IMR-90 (cell line): Measurements from ENCODE around the gene MPP7. TPM values are rescaled to one million over a fixed set of nuclear protein-coding genes. Genes with fewer than 3 reads are reported as not detected.
A peak's percentile ranks its signal among the peaks of the same experiment; 100 is the strongest.

Experiments used
- ATAC-seq: fragments of 200-7000 bp; cut with Tn5 transposase; 2 replicates; pipeline ENCODE4 v1.9.1; 2020; ENCODE audit warnings: low read depth, mild to moderate bottlenecking, moderate library complexity
- BruUV-seq: library from RNA; stranded (reverse); fragments of 400-500 nt; replicated peaks from 2 replicates; lab custom pipeline; 2021; lab: Mats Ljungman, UMichigan
- CTCF ChIA-PET: fragments of 300-600 bp; formaldehyde crosslinking; extraction: SDS; loops from one replicate; lab custom pipeline; 2021; ENCODE audit warnings: antibody characterized with exemption; lab: Yijun Ruan, JAX
- POLR2A ChIA-PET: fragments of 300-600 bp; sonication (Branson Sonifier 250); formaldehyde crosslinking; loops from one replicate; lab custom pipeline; 2022; ENCODE audit warnings: antibody characterized with exemption; ENCODE audit not compliant: unreplicated experiment; lab: Charles Lee
- DNase-seq: peaks from one replicate; pipeline ENCODE4 v3.0.0; 2013
- H2AFZ ChIP-seq: replicated peaks from 2 replicates; pipeline ENCODE3; 2013; ENCODE audit warnings: low read length, mild to moderate bottlenecking; ENCODE audit not compliant: poor library complexity
- H2AK5ac ChIP-seq: 2 replicates; pipeline ENCODE4 v1.6.1; 2013; ENCODE audit warnings: low read depth, low read length, inconsistent platforms
- H2AK9ac ChIP-seq: replicated peaks from 2 replicates; pipeline ENCODE3; 2013; ENCODE audit warnings: mild to moderate bottlenecking, low read depth, low read length, moderate library complexity; ENCODE audit not compliant: poor library complexity
- H2BK120ac ChIP-seq: 2 replicates; pipeline ENCODE4 v1.6.1; 2013; ENCODE audit warnings: low read depth, low read length, inconsistent platforms
- H2BK15ac ChIP-seq: 3 replicates; pipeline ENCODE4 v1.6.1; 2013; ENCODE audit warnings: low read depth, low read length, inconsistent platforms
- H2BK20ac ChIP-seq: 2 replicates; pipeline ENCODE4 v1.6.1; 2013; ENCODE audit warnings: low read depth, mild to moderate bottlenecking, inconsistent platforms, low read length, moderate library complexity
- H2BK5ac ChIP-seq: 2 replicates; pipeline ENCODE4 v1.6.1; 2013; ENCODE audit warnings: mild to moderate bottlenecking, low read depth, low read length, inconsistent platforms; ENCODE audit not compliant: poor library complexity, severe bottlenecking
- H3K14ac ChIP-seq: replicated peaks from 2 replicates; pipeline ENCODE4 v1.6.1; 2013; ENCODE audit warnings: low read depth, low read length, inconsistent platforms
- H3K18ac ChIP-seq: 2 replicates; pipeline ENCODE4 v1.6.1; 2013; ENCODE audit warnings: low read depth, low read length, control low read depth
- H3K23ac ChIP-seq: 2 replicates; pipeline ENCODE4 v1.6.1; 2013; ENCODE audit warnings: low read depth, low read length, inconsistent platforms
- H3K27ac ChIP-seq: 2 replicates; pipeline ENCODE4 v1.5.1; 2013; ENCODE audit warnings: mild to moderate bottlenecking, control low read depth, low read length; ENCODE audit not compliant: insufficient read depth
- H3K27me3 ChIP-seq: 2 replicates; pipeline ENCODE4 v1.6.1; 2013; ENCODE audit warnings: low read length; ENCODE audit not compliant: control insufficient read depth, insufficient read depth
- H3K36me3 ChIP-seq: 2 replicates; pipeline ENCODE4 v1.6.1; 2013; ENCODE audit warnings: low read length, mixed read lengths; ENCODE audit not compliant: control insufficient read depth, insufficient read depth
- H3K4ac ChIP-seq: 2 replicates; pipeline ENCODE4 v1.6.1; 2013; ENCODE audit warnings: low read depth, low read length, inconsistent platforms
- H3K4me1 ChIP-seq: 2 replicates; pipeline ENCODE4 v1.6.1; 2013; ENCODE audit warnings: low read length, mixed read lengths; ENCODE audit not compliant: control insufficient read depth, insufficient read depth
- H3K4me2 ChIP-seq: 2 replicates; pipeline ENCODE4 v1.6.1; 2013; ENCODE audit warnings: low read depth, mild to moderate bottlenecking, control low read depth, low read length, moderate library complexity
- H3K4me3 ChIP-seq: 2 replicates; pipeline ENCODE4 v1.5.1; 2013; ENCODE audit warnings: low read depth, mild to moderate bottlenecking, control low read depth, low read length, moderate library complexity; ENCODE audit not compliant: insufficient read depth
- H3K56ac ChIP-seq: 2 replicates; pipeline ENCODE4 v1.6.1; 2013; ENCODE audit warnings: low read length, inconsistent platforms; ENCODE audit not compliant: insufficient read depth; ENCODE audit errors: extremely low read depth
- H3K79me1 ChIP-seq, 2 experiments: 2 replicates each; pipeline ENCODE4 v1.6.1; 2013; ENCODE audit warnings: low read length in 2 of 2, inconsistent platforms in 1 of 2, low read depth in 1 of 2
- H3K9ac ChIP-seq: 2 replicates; pipeline ENCODE4 v1.6.1; 2013; ENCODE audit warnings: low read depth, low read length, control low read depth
- H3K9me1 ChIP-seq: 2 replicates; pipeline ENCODE4 v1.6.1; 2013; ENCODE audit warnings: low read length, inconsistent platforms; ENCODE audit not compliant: insufficient read depth
- H3K9me3 ChIP-seq: 2 replicates; pipeline ENCODE4 v1.6.1; 2013; ENCODE audit warnings: low read length; ENCODE audit not compliant: control insufficient read depth, insufficient read depth
- H4K20me1 ChIP-seq: 2 replicates; pipeline ENCODE4 v1.6.1; 2013; ENCODE audit warnings: low read length, inconsistent platforms; ENCODE audit not compliant: insufficient read depth
- H4K5ac ChIP-seq: 2 replicates; pipeline ENCODE4 v1.6.1; 2013; ENCODE audit warnings: mild to moderate bottlenecking, low read depth, low read length, control low read depth
- H4K8ac ChIP-seq, 2 experiments: 2 replicates each; pipeline ENCODE4 v1.6.1; 2013; ENCODE audit warnings: low read depth in 2 of 2, low read length in 2 of 2, control low read depth in 1 of 2, inconsistent platforms in 1 of 2
- H4K91ac ChIP-seq: 2 replicates; pipeline ENCODE4 v1.6.1; 2013; ENCODE audit warnings: low read depth, low read length, inconsistent platforms; ENCODE audit not compliant: insufficient read depth
- BHLHE40 ChIP-seq: fragments of 150-350 bp; IDR thresholded peaks from 2 replicates; pipeline ENCODE4 v1.6.1; 2016; ENCODE audit warnings: mild to moderate bottlenecking, low read depth, low read length
- CEBPB ChIP-seq: IDR thresholded peaks from 2 replicates; pipeline ENCODE4 v1.6.1; 2012; ENCODE audit warnings: low read depth, low read length, improper control_type of control experiment
- MAFK ChIP-seq: IDR thresholded peaks from 2 replicates; pipeline ENCODE4 v1.6.1; 2012; ENCODE audit warnings: low read depth, low read length, improper control_type of control experiment
- MXI1 ChIP-seq: IDR thresholded peaks from 2 replicates; pipeline ENCODE4 v1.6.1; 2012; ENCODE audit warnings: low read depth, mild to moderate bottlenecking, low read length, moderate library complexity, borderline replicate concordance
- NFE2L2 ChIP-seq: fragments of 150-350 bp; IDR thresholded peaks from 2 replicates; pipeline ENCODE4 v1.6.1; 2016; ENCODE audit warnings: low read depth, mild to moderate bottlenecking, low read length
- RAD21 ChIP-seq: IDR thresholded peaks from 2 replicates; pipeline ENCODE4 v1.6.1; 2012; ENCODE audit warnings: low read length, improper control_type of control experiment
- RFX5 ChIP-seq: IDR thresholded peaks from 2 replicates; pipeline ENCODE4 v1.8.0; 2012; ENCODE audit warnings: low read depth, mild to moderate bottlenecking, low read length, moderate library complexity
- SMC3 ChIP-seq: fragments of 150-350 bp; IDR thresholded peaks from 2 replicates; pipeline ENCODE4 v1.6.1; 2016; ENCODE audit warnings: low read depth, mild to moderate bottlenecking, antibody characterized with exemption, low read length, moderate library complexity
- WGBS, 2 experiments: methylation state at CpG; one replicate each; pipeline versions ENCODE4 v1.1.5 to v1.1.7; 2013; ENCODE audit warnings: missing lambda C conversion rate in 2 of 2; ENCODE audit not compliant: insufficient read length in 1 of 2; ENCODE audit errors: extremely low coverage in 2 of 2; 5-methylcytosine and 5-hydroxymethylcytosine counted together
- dilution Hi-C: fragments of 300-500 bp; cut with HindIII; formaldehyde crosslinking; loops from one replicate; pipeline ENCODE4 v1.14.3; 2018; ENCODE audit warnings: low sequenced_read_pairs; ENCODE audit not compliant: unreplicated experiment
- in situ Hi-C: fragments of 300-500 bp; cut with MboI; formaldehyde crosslinking; loops from 3 replicates; pipeline ENCODE4 v1.14.3; 2019; ENCODE audit warnings: low sequenced_read_pairs, inconsistent platforms, mixed read lengths
- intact Hi-C: fragments of 100-400 bp; cut with micrococcal nuclease; formaldehyde crosslinking; loops from 2 replicates; pipeline ENCODE4 v1.10.0; 2022
- polyA plus RNA-seq, 3 experiments: library from polyadenylated mRNA; depleted of rRNA; stranded (reverse); fragments of >200 nt; gene quantifications; 2 replicates each; pipeline ENCODE4 v1.2.3, GENCODE V29; 2012; ENCODE audit warnings: low replicate concordance in 1 of 3
- total RNA-seq: library from RNA; depleted of rRNA; stranded (reverse); fragments of >200 nt; gene quantifications from 2 replicates; pipeline ENCODE4 v1.2.3, GENCODE V29; 2012
- TF ChIP-seq, protein P1 (sequence below): fragments of 150-350 bp; IDR thresholded peaks from 2 replicates; pipeline ENCODE4 v1.6.1; 2017; ENCODE audit warnings: mild to moderate bottlenecking, antibody characterized with exemption, low read length, low read depth
- TF ChIP-seq, protein P2 (sequence below): conservative IDR thresholded peaks from 2 replicates; pipeline ENCODE4 v1.5.1; 2012; ENCODE audit warnings: mild to moderate bottlenecking, low read depth, low read length, improper control_type of control experiment

Gene MPP7
- total and polyA plus RNA-seq, 2 of the 4 experiments (the other 2 are of a cell fraction), result 0.39 to 1.4 TPM

DNA sequence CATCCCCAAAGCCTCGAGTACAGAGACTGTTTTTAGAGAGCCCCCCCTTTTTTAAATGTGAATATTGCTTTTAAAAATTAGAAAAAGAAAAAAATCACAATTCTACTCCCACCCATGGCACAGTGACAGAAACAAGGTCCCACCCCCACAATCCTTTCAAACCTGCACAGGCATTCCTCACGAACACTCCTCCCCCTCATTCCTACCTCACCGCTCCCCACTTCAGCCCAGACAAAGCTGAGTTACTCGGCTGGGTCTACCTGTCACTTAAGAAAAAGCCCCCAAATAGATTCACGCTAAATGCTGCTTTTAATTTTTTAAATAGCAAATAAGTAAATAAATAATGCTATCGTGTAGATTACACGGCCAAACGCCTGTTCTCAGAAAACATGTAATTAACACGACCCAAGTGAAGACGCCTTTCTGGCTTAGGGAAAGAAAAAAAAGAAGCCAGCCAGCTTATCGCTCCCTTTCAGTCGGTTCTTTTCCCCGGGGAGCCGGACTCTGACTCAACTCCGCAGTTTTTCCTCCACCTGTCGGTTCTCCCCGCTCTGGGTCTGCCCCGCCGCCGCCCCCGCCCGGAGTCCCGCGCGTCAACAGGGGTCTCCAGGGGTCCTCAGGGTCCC lies 739 bp downstream of the MPP7 start:
- ChIA-PET CTCF (no interaction called here), POLR2A (no interaction called here)
- in situ Hi-C loops (no loop called here), intact Hi-C loops (loop anchor here (1.0 kb wide), 1 partner anchor 79 kb away; no protein-coding TSS in a partner anchor), dilution Hi-C loops (no loop called here)
- H3K4ac ChIP-seq, result no peak overlapping the region
- H3K23ac ChIP-seq, result no peak overlapping the region
- 0% methylated on average over 1 of the region's 25 CpGs; no CpG with 5 or more reads in 1 of the 2 experiments for WGBS, 2 experiments
- no peak overlapping the region for H2AK5ac ChIP-seq
- no peaks in the 10 kb centered on the region for H3K36me3 ChIP-seq
- ATAC-seq, result no peak
- no peak for TF ChIP-seq MAFK
- TF ChIP-seq BHLHE40, result no peak
- TF ChIP-seq NFE2L2, result no peak
- no peak for TF ChIP-seq SMC3
- TF ChIP-seq, protein P1, sequence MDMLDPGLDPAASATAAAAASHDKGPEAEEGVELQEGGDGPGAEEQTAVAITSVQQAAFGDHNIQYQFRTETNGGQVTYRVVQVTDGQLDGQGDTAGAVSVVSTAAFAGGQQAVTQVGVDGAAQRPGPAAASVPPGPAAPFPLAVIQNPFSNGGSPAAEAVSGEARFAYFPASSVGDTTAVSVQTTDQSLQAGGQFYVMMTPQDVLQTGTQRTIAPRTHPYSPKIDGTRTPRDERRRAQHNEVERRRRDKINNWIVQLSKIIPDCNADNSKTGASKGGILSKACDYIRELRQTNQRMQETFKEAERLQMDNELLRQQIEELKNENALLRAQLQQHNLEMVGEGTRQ, result no peak
- no peak for TF ChIP-seq MXI1
- TF ChIP-seq, protein P2, sequence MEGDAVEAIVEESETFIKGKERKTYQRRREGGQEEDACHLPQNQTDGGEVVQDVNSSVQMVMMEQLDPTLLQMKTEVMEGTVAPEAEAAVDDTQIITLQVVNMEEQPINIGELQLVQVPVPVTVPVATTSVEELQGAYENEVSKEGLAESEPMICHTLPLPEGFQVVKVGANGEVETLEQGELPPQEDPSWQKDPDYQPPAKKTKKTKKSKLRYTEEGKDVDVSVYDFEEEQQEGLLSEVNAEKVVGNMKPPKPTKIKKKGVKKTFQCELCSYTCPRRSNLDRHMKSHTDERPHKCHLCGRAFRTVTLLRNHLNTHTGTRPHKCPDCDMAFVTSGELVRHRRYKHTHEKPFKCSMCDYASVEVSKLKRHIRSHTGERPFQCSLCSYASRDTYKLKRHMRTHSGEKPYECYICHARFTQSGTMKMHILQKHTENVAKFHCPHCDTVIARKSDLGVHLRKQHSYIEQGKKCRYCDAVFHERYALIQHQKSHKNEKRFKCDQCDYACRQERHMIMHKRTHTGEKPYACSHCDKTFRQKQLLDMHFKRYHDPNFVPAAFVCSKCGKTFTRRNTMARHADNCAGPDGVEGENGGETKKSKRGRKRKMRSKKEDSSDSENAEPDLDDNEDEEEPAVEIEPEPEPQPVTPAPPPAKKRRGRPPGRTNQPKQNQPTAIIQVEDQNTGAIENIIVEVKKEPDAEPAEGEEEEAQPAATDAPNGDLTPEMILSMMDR, result no peak
- TF ChIP-seq CEBPB, result no peak
- TF ChIP-seq RAD21, result no peak
- no peak for TF ChIP-seq RFX5
- DNase-seq, result no peak
- peak overlapping the region; percentile 30; the same call in 1 of the 2 replicates for H3K4me2 ChIP-seq
- H2BK15ac ChIP-seq, result no peak overlapping the region
- no peak overlapping the region for H2BK120ac ChIP-seq
- H3K9me1 ChIP-seq, result no peaks in the 10 kb centered on the region
- no peak overlapping the region for H3K56ac ChIP-seq
- H4K20me1 ChIP-seq, result no peaks in the 10 kb centered on the region
- no peak overlapping the region; the same call in 1 of the 2 replicates for H3K9ac ChIP-seq
- no peak overlapping the region for H4K91ac ChIP-seq
- H4K5ac ChIP-seq, result no peak overlapping the region
- no peaks in the 10 kb centered on the region for H3K79me1 ChIP-seq
- peak overlapping the region; percentile 79 for H2AFZ ChIP-seq
- no TSS peak for BruUV-seq
- peak overlapping the region; percentile 63 for H2AK9ac ChIP-seq
- no peaks in the 10 kb centered on the region for H3K9me3 ChIP-seq
- no peak overlapping the region for H2BK20ac ChIP-seq
- H2BK5ac ChIP-seq, result no peak overlapping the region
- no peak overlapping the region for H3K18ac ChIP-seq
- no peak overlapping the region for H3K27ac ChIP-seq
- no peak overlapping the region for H3K14ac ChIP-seq
- peaks cover 29% of the 10 kb centered on the region for H3K27me3 ChIP-seq
- H3K4me1 ChIP-seq, result no peaks in the 10 kb centered on the region
- H4K8ac ChIP-seq, result no peak overlapping the region
- peak overlapping the region; percentile 62 for H3K4me3 ChIP-seq
